IMR-90 (cell line): ENCODE data around the gene CNDP1.

Experiments used
- BHLHE40 ChIP-seq: fragments of 150-350 bp; IDR thresholded peaks from 2 replicates; pipeline ENCODE4 v1.6.1; 2016; ENCODE audit warnings: mild to moderate bottlenecking, low read depth, low read length
- CEBPB ChIP-seq: IDR thresholded peaks from 2 replicates; pipeline ENCODE4 v1.6.1; 2012; ENCODE audit warnings: low read depth, low read length, improper control_type of control experiment
- FOS ChIP-seq: fragments of 150-350 bp; IDR thresholded peaks from 2 replicates; pipeline ENCODE4 v1.6.1; 2016; ENCODE audit warnings: low read depth, low read length
- MAFK ChIP-seq: IDR thresholded peaks from 2 replicates; pipeline ENCODE4 v1.6.1; 2012; ENCODE audit warnings: low read depth, low read length, improper control_type of control experiment
- MAZ ChIP-seq: IDR thresholded peaks from 2 replicates; pipeline ENCODE4 v1.6.1; 2012; ENCODE audit warnings: low read depth, mild to moderate bottlenecking, low read length, improper control_type of control experiment, moderate library complexity, borderline replicate concordance
- MXI1 ChIP-seq: IDR thresholded peaks from 2 replicates; pipeline ENCODE4 v1.6.1; 2012; ENCODE audit warnings: low read depth, mild to moderate bottlenecking, low read length, moderate library complexity, borderline replicate concordance
- NFE2L2 ChIP-seq: fragments of 150-350 bp; IDR thresholded peaks from 2 replicates; pipeline ENCODE4 v1.6.1; 2016; ENCODE audit warnings: low read depth, mild to moderate bottlenecking, low read length
- POLR2A ChIP-seq: IDR thresholded peaks from 2 replicates; pipeline ENCODE4 v1.6.1; 2012; ENCODE audit warnings: mild to moderate bottlenecking, low read depth, low read length
- RAD21 ChIP-seq: IDR thresholded peaks from 2 replicates; pipeline ENCODE4 v1.6.1; 2012; ENCODE audit warnings: low read length, improper control_type of control experiment
- RFX5 ChIP-seq: IDR thresholded peaks from 2 replicates; pipeline ENCODE4 v1.8.0; 2012; ENCODE audit warnings: low read depth, mild to moderate bottlenecking, low read length, moderate library complexity
- SMC3 ChIP-seq: fragments of 150-350 bp; IDR thresholded peaks from 2 replicates; pipeline ENCODE4 v1.6.1; 2016; ENCODE audit warnings: low read depth, mild to moderate bottlenecking, antibody characterized with exemption, low read length, moderate library complexity
- TF ChIP-seq, protein P1 (sequence below): conservative IDR thresholded peaks from 2 replicates; pipeline ENCODE4 v1.5.1; 2012; ENCODE audit warnings: mild to moderate bottlenecking, low read depth, low read length, improper control_type of control experiment
- TF ChIP-seq, protein P2 (sequence below): fragments of 150-350 bp; IDR thresholded peaks from 2 replicates; pipeline ENCODE4 v1.6.1; 2017; ENCODE audit warnings: mild to moderate bottlenecking, antibody characterized with exemption, low read length, low read depth
- TF ChIP-seq, protein P3 (sequence below): fragments of 150-350 bp; IDR thresholded peaks from 2 replicates; pipeline ENCODE4 v1.6.1; 2016; ENCODE audit warnings: low read depth, mild to moderate bottlenecking, low read length, moderate library complexity, borderline replicate concordance

DNA sequence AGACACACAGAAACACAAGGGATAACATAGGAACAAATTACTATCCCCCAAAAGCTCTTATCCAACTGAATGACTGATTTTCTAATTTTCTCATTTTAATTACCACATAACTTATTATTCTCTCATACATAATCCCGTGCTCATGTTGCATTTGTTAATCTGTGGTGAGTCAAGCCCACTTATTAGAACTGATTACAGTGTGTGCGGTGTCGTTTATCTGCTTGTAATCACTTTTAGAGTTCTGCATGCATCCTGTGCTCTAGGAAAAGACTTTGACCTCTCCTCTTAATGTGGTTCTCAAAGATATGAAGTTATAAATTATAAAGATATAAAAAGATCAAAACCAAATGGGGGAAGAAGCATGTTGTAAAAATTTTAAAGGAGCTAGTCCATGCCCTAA is 29.7 kb downstream of the CNDP1 start:
- TF ChIP-seq, protein P1, sequence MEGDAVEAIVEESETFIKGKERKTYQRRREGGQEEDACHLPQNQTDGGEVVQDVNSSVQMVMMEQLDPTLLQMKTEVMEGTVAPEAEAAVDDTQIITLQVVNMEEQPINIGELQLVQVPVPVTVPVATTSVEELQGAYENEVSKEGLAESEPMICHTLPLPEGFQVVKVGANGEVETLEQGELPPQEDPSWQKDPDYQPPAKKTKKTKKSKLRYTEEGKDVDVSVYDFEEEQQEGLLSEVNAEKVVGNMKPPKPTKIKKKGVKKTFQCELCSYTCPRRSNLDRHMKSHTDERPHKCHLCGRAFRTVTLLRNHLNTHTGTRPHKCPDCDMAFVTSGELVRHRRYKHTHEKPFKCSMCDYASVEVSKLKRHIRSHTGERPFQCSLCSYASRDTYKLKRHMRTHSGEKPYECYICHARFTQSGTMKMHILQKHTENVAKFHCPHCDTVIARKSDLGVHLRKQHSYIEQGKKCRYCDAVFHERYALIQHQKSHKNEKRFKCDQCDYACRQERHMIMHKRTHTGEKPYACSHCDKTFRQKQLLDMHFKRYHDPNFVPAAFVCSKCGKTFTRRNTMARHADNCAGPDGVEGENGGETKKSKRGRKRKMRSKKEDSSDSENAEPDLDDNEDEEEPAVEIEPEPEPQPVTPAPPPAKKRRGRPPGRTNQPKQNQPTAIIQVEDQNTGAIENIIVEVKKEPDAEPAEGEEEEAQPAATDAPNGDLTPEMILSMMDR, result no peak
- no peak for TF ChIP-seq RAD21
- no peak for TF ChIP-seq POLR2A
- no peak for TF ChIP-seq NFE2L2
- TF ChIP-seq RFX5, result no peak
- TF ChIP-seq MAFK, result no peak
- TF ChIP-seq MAZ, result no peak
- TF ChIP-seq BHLHE40, result no peak
- TF ChIP-seq CEBPB, result no peak
- TF ChIP-seq FOS, result no peak
- no peak for TF ChIP-seq MXI1
- TF ChIP-seq, protein P2, sequence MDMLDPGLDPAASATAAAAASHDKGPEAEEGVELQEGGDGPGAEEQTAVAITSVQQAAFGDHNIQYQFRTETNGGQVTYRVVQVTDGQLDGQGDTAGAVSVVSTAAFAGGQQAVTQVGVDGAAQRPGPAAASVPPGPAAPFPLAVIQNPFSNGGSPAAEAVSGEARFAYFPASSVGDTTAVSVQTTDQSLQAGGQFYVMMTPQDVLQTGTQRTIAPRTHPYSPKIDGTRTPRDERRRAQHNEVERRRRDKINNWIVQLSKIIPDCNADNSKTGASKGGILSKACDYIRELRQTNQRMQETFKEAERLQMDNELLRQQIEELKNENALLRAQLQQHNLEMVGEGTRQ, result no peak
- no peak for TF ChIP-seq SMC3
- TF ChIP-seq, protein P3, sequence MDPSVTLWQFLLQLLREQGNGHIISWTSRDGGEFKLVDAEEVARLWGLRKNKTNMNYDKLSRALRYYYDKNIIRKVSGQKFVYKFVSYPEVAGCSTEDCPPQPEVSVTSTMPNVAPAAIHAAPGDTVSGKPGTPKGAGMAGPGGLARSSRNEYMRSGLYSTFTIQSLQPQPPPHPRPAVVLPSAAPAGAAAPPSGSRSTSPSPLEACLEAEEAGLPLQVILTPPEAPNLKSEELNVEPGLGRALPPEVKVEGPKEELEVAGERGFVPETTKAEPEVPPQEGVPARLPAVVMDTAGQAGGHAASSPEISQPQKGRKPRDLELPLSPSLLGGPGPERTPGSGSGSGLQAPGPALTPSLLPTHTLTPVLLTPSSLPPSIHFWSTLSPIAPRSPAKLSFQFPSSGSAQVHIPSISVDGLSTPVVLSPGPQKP, result no peak
